Measurements from ENCODE around the gene PTPN21.

- TF ChIP-seq, protein P1, sequence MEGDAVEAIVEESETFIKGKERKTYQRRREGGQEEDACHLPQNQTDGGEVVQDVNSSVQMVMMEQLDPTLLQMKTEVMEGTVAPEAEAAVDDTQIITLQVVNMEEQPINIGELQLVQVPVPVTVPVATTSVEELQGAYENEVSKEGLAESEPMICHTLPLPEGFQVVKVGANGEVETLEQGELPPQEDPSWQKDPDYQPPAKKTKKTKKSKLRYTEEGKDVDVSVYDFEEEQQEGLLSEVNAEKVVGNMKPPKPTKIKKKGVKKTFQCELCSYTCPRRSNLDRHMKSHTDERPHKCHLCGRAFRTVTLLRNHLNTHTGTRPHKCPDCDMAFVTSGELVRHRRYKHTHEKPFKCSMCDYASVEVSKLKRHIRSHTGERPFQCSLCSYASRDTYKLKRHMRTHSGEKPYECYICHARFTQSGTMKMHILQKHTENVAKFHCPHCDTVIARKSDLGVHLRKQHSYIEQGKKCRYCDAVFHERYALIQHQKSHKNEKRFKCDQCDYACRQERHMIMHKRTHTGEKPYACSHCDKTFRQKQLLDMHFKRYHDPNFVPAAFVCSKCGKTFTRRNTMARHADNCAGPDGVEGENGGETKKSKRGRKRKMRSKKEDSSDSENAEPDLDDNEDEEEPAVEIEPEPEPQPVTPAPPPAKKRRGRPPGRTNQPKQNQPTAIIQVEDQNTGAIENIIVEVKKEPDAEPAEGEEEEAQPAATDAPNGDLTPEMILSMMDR (IDR thresholded peaks at IDR 0.05; ENCODE audit: extremely low read depth in 1 of 2, insufficient read depth in 1 of 2, low read depth in 1 of 2, low read length in 2 of 2) = no peak
- no peak for TF ChIP-seq EZH2 (IDR thresholded peaks at IDR 0.05; ENCODE audit: borderline replicate concordance, low read depth, low read length, severe bottlenecking)
- no peak for TF ChIP-seq POLR2A (IDR thresholded peaks at IDR 0.05; ENCODE audit: low read depth, low read length)
- TF ChIP-seq POLR2AphosphoS5 (IDR thresholded peaks at IDR 0.05; ENCODE audit: insufficient read depth, low read depth, low read length) = no peak
- no peak for TF ChIP-seq FOS (IDR thresholded peaks at IDR 0.05; ENCODE audit: borderline replicate concordance, insufficient read depth, low read length)
- TF ChIP-seq, protein P2, sequence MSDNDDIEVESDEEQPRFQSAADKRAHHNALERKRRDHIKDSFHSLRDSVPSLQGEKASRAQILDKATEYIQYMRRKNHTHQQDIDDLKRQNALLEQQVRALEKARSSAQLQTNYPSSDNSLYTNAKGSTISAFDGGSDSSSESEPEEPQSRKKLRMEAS (IDR thresholded peaks at IDR 0.05; ENCODE audit: insufficient read depth, insufficient read length) = no peak
- no peak for TF ChIP-seq JUN (IDR thresholded peaks at IDR 0.05; ENCODE audit: borderline replicate concordance, insufficient read depth, insufficient read length, low read depth)
- TF ChIP-seq MYC (IDR thresholded peaks at IDR 0.05; ENCODE audit: low read depth, low read length) = no peak
Observed at GRCh38 chr14:88421286-88421685, 133.5 kb downstream of the PTPN21 start.

All from endothelial cell of umbilical vein (primary cell).